Cardiac atrium fibroblast (primary cell): ENCODE measurements around the gene AKR1B15. TPM values are rescaled to one million over a fixed set of nuclear protein-coding genes. Genes with fewer than 3 reads are reported as not detected.

Source experiments
- total RNA-seq: library from RNA; depleted of rRNA; stranded (reverse); fragments of >200 nt; gene quantifications from 2 replicates; pipeline ENCODE4 v1.2.3, GENCODE V29; 2015

AKR1B15 gene
- total RNA-seq: not detected in 2 replicates

GRCh38 chr7:134548877-134549276 lies at the start of gene AKR1B15:
Gene AKR1B15, plus strand, starts transcription at chr7:134549110. Its CDS starts 15,510 bp downstream, at chr7:134564620.

Other genes starting within 250 kb of the AKR1B15 start
- gene SLC35B4, start 232.2 kb upstream of the AKR1B15 start, total RNA-seq: 8.8 and 10.0 TPM in 2 replicates
- 74.6 and 137 TPM in 2 replicates for gene AKR1B1, start 90.0 kb upstream of the AKR1B15 start, total RNA-seq
- gene AKR1B10, start 21.5 kb upstream of the AKR1B15 start, total RNA-seq: 1.1 and 3.2 TPM in 2 replicates
- 11.4 and 18.8 TPM in 2 replicates for gene BPGM, start 97.7 kb downstream of the AKR1B15 start, total RNA-seq
- gene CALD1, start 230.5 kb downstream of the AKR1B15 start, total RNA-seq: 293 and 336 TPM in 2 replicates